Measurements from ENCODE around the gene PRDM5. TPM values are rescaled to one million over a fixed set of nuclear protein-coding genes. Genes with fewer than 3 reads are reported as not detected.

The PRDM5 gene
- total RNA-seq, 2 donors from 2014 or later = 9.9 to 18.9 TPM

DNA sequence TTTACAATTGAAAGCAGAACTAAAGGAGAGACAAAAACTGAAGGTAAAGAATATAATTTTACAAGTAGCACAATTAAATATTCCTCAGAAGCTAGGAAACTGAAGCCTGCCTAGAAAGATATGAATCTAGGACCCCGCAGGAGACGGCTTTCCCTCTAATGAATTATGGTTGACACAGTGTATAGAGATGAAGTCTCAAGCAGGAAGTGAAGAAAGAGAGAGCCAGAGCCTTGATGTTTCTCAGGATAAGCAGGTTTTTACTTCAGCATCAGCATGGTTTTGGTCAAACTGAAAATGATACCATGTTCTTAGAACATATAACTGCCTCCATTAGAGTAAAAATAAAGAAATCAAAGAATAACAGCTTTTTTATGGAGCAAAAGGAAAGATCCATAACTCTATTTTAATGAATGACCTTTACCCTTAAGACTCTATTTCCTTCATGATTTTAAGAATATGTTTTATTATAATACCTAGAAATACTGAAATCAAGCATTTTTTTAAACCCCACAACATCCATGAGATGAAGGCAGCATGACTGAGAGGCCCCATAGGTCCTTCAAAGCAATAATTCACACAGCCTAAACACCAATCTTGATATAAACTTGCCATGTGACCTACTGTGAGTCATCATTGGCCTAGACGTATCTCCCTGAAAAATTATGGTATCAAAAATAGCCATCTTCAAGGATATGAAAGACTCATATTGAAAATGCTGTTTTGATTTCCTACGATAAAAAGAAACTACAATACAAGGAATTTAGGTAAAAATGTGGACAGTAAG is 193.4 kb downstream of the PRDM5 start:
- no peaks in the 10 kb centered on the region for H3K4me1 ChIP-seq (replicated peaks)
- intact Hi-C loops (cut with DNase I) = no loop called here
- TF ChIP-seq POLR2AphosphoS5 (IDR thresholded peaks at IDR 0.05) = no peak
- TF ChIP-seq, protein P1, sequence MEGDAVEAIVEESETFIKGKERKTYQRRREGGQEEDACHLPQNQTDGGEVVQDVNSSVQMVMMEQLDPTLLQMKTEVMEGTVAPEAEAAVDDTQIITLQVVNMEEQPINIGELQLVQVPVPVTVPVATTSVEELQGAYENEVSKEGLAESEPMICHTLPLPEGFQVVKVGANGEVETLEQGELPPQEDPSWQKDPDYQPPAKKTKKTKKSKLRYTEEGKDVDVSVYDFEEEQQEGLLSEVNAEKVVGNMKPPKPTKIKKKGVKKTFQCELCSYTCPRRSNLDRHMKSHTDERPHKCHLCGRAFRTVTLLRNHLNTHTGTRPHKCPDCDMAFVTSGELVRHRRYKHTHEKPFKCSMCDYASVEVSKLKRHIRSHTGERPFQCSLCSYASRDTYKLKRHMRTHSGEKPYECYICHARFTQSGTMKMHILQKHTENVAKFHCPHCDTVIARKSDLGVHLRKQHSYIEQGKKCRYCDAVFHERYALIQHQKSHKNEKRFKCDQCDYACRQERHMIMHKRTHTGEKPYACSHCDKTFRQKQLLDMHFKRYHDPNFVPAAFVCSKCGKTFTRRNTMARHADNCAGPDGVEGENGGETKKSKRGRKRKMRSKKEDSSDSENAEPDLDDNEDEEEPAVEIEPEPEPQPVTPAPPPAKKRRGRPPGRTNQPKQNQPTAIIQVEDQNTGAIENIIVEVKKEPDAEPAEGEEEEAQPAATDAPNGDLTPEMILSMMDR (IDR thresholded peaks at IDR 0.05) = no peak
- no peak for TF ChIP-seq POLR2A (IDR thresholded peaks at IDR 0.05)
- no peak overlapping the region for H3K4me3 ChIP-seq
- no peaks in the 10 kb centered on the region for H3K36me3 ChIP-seq
- H3K27me3 ChIP-seq (replicated peaks; ENCODE audit: insufficient read depth) = no peaks in the 10 kb centered on the region
- H3K27ac ChIP-seq = no peak overlapping the region
- 88% methylated on average over 4 of the region's 4 CpGs for WGBS
- no peak for DNase-seq (ENCODE audit: low spot score)
- H3K9me3 ChIP-seq = no peaks in the 10 kb centered on the region

DNA sequence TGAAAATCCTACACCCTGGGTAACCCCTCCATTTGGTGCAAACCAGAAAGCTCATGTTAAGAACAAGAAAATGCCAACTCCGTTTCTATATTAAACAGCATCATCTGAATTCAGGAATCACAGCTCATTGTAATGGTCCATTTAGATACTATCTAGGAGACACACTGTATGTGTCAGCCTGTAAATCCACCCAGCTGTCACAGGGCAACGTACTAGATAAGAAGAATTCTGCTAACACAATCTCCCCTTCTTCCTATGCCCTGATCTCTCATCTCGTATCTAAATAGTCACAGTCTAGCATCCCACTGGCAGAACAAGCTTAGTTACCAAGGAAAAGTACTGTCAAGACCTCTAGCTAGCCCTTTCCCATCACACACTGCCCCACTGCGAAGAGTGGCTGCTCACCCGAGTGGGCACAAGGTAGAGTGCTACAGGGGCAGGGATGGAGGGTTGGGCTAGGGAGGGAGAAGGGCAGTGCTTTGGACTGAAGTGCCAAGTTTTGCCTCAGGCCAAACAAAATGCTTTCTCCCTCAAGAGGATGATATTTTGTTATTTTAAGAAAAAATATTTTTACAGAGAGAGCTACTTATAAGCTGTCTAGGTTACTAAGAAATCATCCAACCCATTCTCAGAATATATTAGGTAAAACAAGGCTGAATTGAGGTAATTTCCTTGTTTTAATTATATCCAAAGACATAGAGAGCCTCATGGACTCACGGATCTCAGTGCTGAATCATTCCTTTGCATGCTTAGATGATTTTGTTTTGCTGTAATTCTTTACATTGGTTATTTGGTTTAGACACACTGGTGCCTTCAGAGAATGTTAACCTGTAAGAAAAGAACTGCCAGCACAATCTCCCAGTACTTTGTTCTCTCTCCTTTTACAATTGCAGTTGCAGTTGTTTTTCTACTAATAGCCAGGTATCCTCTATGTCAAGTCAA is 196.6 kb downstream of the PRDM5 start:
- DNase-seq (ENCODE audit: low spot score) = no peak
- TF ChIP-seq POLR2AphosphoS5 (IDR thresholded peaks at IDR 0.05) (no peak), POLR2A (IDR thresholded peaks at IDR 0.05) (no peak)
- TF ChIP-seq, protein P1 (IDR thresholded peaks at IDR 0.05) = no peak
- Histone ChIP-seq H3K9me3 (no peaks in the 10 kb centered on the region), H3K4me3 (no peak overlapping the region), H3K4me1 (replicated peaks) (no peaks in the 10 kb centered on the region), H3K27ac (no peak overlapping the region), H3K36me3 (no peaks in the 10 kb centered on the region), H3K27me3 (replicated peaks; ENCODE audit: insufficient read depth) (no peaks in the 10 kb centered on the region)
- 58% methylated on average over 6 of the region's 6 CpGs for WGBS
- intact Hi-C loops (cut with DNase I) = no loop called here

DNA sequence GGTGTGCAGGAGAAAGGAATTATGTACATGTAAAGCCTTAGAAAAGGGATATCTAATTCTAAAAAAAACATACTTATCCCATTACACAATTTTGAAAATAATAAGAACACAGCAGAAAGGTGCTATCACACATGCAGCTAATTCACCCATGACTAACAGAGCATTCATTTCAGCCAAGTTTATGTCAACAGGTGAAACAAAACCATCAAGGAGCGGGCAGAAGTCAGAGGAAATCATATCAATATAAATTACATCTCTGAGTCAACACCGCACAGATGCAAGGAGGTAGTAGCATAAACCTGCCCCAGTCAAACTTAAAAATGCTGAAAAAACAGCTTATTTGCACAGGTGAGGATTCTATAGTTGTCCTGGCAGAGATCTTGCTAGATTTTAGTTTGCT is 197.9 kb downstream of the PRDM5 start:
- no peaks in the 10 kb centered on the region for H3K9me3 ChIP-seq
- no peaks in the 10 kb centered on the region for H3K36me3 ChIP-seq
- intact Hi-C loops (cut with DNase I) = no loop called here
- H3K27ac ChIP-seq = no peak overlapping the region
- no peak overlapping the region for H3K4me3 ChIP-seq
- no peaks in the 10 kb centered on the region for H3K27me3 ChIP-seq (replicated peaks; ENCODE audit: insufficient read depth)
- 49% methylated on average over 2 of the region's 2 CpGs for WGBS
- DNase-seq (ENCODE audit: low spot score) = no peak
- no peaks in the 10 kb centered on the region for H3K4me1 ChIP-seq (replicated peaks)
- TF ChIP-seq POLR2AphosphoS5 (IDR thresholded peaks at IDR 0.05) (no peak), POLR2A (IDR thresholded peaks at IDR 0.05) (no peak)
- TF ChIP-seq, protein P1 (IDR thresholded peaks at IDR 0.05) = no peak

DNA sequence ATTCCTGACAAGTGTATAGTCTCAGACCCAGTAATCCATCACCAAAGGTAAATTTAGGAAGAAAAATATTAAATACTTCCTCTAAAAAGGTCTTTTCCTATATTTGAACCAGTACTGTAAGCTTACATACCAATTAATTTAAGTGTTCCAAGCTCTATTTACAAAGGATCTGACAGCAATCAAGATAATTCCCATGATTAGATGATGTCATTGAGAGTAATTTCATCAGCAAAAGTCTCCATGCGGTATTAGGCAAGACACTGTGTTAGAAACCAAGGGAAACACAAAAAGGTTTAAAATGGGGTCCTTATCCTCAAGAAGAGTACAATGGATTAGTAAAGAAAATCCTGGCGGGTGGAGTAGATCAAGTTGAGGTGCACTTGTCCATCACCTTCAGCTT is 198.5 kb downstream of the PRDM5 start:
- H3K9me3 ChIP-seq = no peaks in the 10 kb centered on the region
- H3K4me3 ChIP-seq = no peak overlapping the region
- no peak for DNase-seq (ENCODE audit: low spot score)
- TF ChIP-seq POLR2AphosphoS5 (IDR thresholded peaks at IDR 0.05) (no peak), POLR2A (IDR thresholded peaks at IDR 0.05) (no peak)
- TF ChIP-seq, protein P1 (IDR thresholded peaks at IDR 0.05) = no peak
- intact Hi-C loops (cut with DNase I) = no loop called here
- no peaks in the 10 kb centered on the region for H3K36me3 ChIP-seq
- no peak overlapping the region for H3K27ac ChIP-seq
- no peaks in the 10 kb centered on the region for H3K27me3 ChIP-seq (replicated peaks; ENCODE audit: insufficient read depth)
- no peaks in the 10 kb centered on the region for H3K4me1 ChIP-seq (replicated peaks)
- WGBS = 89% methylated on average over 2 of the region's 2 CpGs

Measured in prostate gland (tissue), 2 donors.